ENCODE results near the gene PIEZO2.

The PIEZO2 gene

DNA sequence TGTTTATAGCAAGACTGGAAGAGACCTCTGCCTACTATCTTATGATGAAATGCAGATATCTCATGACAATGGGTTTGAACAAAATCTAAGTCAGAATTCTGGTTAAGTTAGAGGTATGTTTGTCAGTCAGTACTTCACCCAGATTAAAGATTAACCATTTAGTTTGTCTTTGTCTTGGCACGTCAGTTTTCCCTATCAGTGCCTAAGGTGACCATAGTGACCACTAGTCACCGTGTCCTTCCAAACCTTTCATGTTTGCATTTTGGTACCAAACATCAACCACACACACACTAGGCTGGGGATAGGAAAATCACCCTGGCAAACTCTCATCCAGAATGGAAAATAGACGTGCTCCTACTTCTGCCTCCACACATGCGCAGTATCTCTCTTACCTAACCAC is 248.9 kb downstream of the PIEZO2 start:
- no peak for DNase-seq (ENCODE audit: low read depth in 4 of 4, low spot score in 1 of 4)

DNA sequence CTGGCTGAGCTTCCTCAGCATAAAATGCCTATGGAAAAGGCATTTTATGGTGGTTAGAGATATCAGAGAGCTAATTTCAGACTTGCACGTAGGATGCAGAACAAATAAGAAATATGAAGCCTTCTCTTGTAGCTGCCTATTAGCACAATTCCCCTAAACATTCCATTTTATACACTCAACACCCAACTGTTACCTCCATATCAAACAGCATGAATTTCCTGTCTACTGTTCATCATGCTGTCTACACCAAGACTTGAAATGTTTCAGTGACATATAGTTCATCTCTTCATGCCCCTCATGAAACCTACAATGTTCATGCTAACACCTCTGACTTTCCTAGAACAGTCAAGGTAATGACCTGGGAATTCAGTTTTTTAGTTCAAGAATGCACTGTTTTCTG is 249.9 kb downstream of the PIEZO2 start:
- DNase-seq (ENCODE audit: low read depth in 4 of 4, low spot score in 1 of 4), result no peak

DNA sequence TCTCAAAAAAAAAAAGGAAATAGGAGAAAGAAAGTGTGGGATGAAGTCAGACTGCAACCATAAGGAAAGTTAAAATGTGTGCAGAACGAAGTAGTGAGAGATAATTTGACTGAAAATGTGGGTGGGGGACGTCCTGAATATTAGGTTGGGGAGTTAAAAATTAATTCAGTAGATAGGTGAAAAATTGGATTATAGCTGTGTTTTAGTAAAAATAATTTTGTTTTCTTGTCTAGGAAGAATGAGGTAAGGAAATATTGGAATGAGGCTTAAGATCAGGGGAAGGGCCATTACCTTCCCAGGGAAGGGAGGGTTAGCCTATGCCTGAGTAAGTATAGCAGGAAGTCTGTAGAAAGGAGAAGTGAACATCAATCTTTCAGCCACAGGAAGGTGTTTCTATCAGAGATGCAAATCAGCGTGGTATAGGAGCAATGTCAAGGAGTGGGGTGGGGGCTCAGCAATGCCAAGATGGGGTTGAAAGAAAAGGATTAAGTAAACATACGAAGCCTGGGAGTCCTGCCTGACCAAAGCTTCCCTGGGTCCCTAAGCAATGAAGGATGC is 250.9 kb downstream of the PIEZO2 start:
- DNase-seq (ENCODE audit: low read depth in 4 of 4, low spot score in 1 of 4), result no peak

DNA sequence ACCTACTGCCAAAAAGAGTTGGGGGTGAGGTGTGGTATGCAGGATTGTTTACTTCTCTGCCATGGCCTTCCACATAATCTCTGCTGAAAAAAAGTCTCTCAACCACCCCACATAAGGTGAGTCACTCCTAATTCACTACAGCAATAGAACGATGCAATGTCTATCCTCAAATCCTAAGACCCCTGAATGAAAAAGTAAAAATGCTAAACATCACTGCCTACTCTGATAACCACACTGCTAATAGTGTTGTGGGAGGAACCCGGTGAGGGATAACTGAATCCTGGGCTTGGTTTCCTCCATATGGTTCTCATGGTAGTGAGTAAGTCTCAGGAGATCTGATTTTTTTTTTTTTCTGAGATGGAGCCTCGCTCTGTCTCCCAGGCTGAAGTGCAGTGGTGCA is 252.5 kb downstream of the PIEZO2 start:
- DNase-seq (ENCODE audit: low read depth in 4 of 4, low spot score in 1 of 4), result no peak

DNA sequence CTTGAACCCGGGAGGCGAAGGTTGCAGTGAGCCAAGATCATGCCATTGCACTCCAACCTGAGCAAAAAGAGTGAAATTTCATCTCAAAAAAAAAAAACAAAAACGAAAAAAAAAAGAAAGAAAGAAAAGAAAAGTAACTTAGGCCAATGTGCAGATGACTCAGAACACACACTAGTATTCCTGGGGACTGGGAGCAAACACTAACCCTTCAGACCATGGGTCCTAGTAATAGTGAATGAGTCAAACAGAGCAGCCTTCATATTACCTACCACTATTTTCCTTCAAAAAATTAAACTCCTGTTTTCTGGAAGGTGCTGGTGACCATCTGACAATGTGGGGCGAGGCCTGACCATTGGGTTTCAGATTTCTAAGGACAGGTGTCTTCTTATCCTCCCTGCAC is 253.4 kb downstream of the PIEZO2 start:
- no peak for DNase-seq (ENCODE audit: low read depth in 4 of 4, low spot score in 1 of 4)

DNA sequence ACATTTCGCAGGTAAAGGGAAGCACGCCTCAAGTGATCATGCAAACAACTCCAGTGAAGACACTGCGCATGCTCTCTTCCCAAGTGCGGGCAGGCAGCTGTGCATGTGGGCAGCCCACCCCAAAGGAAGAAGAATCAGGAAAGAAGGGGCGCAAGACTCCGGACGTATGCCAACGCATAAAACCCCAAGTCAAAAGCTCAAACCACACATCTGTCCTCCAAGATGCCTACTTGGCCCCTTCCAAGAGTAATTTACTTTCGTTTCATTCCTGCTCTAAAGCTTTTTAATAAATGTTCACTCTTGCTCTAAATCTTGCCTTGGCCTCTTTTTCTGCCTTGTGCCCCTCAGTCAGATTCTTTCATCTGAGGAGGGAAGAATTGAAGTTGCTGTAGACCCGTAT is 254.9 kb downstream of the PIEZO2 start:
- DNase-seq (ENCODE audit: low read depth in 4 of 4, low spot score in 1 of 4), result no peak

DNA sequence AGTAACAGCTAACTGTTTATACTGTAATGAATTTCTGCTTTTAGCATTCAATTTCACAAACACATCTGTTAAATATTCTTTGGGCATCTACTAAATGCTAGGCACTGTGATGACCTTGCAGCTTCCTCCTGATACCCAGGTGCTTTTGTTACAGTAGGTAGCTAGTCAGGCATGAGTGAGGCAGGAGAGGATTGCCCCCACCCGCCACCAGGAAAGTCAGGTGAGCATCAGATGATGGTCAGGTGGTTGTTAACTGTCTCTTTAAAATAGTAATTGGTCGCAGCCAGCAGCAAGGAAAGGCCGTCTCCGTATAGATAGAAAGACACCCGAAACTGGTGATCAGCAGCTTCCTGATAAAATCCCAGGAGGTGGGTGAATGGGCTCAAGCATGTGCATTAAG is 255.6 kb downstream of the PIEZO2 start:
- DNase-seq (ENCODE audit: low read depth in 4 of 4, low spot score in 1 of 4), result no peak

DNA sequence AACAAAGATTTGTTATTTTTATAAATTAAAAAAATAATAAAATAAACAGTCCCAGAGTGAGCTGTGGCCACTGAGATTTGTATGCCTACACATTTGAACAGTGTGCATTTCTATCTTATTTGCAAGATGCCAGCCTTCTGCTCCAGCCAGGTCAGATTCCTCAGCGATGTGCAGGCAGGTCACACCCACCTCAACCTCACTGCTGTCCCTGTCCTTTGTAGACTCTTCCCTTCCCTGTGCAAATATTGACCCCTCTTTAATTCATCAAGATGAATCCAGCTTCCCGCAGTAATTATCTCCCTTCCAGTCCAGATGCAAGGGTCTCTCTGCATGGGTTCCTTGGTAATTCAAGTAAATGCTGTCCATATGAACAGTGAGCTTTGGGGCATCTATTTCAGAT is 256.2 kb downstream of the PIEZO2 start:
- DNase-seq (ENCODE audit: low read depth in 4 of 4, low spot score in 1 of 4), result no peak

DNA sequence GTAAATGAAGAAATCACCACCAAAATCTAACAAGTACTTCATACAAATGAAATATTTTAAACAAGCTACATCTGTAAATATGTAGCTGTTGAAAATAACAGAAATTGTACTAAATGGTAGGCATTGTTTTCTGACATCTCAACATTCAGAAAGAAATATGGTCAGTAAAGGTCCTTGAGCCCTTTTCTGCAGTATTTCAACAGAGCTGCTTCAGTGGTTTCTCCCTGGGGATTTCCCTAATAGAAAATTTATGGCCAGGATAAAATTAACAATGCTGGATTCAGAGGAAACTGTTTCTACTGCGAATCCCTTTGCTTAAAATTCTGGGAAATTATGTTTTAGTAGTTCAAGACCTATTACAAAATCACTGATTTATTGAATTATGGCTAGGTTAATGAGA is 256.6 kb downstream of the PIEZO2 start:
- no peak for DNase-seq (ENCODE audit: low read depth in 4 of 4, low spot score in 1 of 4)

DNA sequence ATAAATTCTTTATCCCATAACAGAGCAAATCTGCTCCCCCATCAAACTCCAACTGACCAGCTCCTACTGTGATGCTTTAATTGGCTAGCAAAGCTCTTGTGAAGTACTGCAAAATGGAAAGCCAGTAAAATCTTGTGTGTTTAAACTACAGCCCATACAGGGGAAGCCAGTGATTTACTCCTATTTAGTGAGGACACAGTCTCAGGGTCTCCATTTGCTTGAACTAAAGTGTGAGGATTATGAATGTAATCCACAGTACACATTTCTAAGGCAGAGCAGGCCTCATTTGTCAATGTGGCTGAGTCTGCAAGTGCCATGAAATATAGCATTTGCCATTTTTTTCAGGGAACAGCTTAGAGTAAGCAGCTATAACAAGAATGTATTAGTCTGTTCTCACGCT is 259.3 kb downstream of the PIEZO2 start:
- no peak for DNase-seq (ENCODE audit: low read depth in 4 of 4, low spot score in 1 of 4)

DNA sequence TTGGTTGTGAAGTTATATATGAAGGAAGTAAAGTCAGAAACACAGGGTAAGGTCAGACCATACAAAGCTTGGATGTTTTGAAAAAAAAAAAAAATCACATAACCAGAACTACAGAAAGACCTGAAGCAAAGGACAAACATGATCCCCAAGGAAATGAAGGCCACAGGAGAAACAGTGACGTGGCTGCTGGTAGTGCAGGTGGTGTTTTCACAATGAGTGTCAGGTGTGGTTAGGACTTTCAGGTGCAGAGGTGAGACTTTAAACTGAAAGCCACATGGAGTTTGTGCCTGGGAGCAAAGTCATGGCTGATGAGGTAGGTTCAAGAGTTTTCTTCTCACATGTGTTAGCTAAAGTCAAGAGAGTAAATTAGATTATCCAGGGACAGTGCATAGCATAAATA is 270.7 kb downstream of the PIEZO2 start:
- no peak for DNase-seq (ENCODE audit: low read depth in 4 of 4, low spot score in 1 of 4)

DNA sequence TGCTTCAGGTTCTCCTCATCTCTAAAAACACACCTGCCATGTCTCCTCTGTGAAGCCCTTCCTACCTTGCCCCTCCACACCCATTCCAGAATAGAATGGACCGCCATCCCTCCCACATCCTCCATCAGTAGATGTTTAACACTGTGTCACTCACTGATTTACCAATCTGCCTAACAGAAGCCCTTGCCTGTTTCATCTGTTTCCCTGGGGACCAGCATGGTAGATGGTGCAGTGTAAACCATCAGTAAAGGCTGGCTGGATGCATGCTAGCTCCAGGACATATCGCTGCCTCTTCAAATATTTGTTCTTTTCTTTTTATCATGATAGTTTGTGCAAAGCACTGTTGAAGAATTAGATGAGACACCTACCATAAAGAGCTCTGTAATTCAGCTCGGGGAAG is 271.4 kb downstream of the PIEZO2 start:
- no peak for DNase-seq (ENCODE audit: low read depth in 4 of 4, low spot score in 1 of 4)

DNA sequence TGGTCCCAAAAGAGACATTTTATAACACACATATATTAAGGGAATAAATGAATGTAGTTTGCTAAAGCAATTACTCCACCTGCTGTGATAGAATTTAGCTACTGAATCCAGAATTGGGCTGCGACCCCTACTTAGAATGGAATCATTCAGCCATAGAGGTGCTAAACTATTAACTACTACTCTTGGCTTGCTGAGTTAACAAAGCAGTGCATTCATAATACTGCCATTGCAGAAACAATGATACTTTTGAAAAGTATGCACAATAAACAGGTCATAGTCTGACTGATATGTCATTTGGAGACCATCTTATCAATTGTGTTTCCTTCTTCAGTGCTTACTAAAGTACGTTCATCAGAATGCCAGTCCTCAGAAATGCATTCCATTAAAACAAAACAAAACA is 273.6 kb downstream of the PIEZO2 start:
- no peak for DNase-seq (ENCODE audit: low read depth in 4 of 4, low spot score in 1 of 4)

DNA sequence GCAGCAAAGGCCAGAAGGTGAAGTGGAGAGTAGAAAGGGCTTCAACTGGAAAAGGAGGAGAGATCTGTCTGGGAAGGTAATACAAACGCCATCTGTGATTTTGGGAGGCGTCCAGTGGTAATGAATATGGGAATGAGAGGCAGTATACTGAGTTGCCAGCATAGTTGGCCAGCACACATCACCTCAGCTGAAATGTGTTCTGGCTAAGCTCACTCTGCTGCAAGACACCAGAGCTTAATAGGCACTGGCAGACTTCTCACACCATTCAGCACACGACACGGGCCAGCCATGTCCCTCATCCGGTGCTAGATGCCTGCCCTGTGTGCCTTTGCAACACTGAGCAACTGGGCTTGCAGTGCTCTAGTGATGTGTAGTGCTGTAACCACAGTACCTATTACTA is 277.1 kb downstream of the PIEZO2 start:
- DNase-seq (ENCODE audit: low read depth in 4 of 4, low spot score in 1 of 4), result no peak

DNA sequence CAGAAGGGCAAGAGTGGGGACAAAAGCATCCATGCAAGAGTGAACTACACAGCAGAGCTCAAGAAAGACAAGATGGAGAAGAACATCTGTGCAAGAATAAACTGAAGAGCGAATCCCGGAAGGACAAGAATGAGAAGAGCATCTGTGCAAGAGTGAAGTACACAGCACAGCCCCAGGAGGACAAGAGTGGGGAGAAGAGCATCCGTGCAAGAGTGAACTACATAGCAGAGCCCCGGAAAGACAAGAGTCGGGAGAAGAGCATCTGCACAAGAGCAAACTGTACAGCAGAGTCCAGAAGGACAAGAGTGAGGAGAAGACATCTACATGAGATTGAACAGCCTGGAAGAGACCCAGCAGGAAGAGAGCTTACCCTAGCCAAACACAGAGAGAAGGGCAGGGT is 284.6 kb downstream of the PIEZO2 start:
- DNase-seq (ENCODE audit: low read depth in 4 of 4, low spot score in 1 of 4), result no peak

DNA sequence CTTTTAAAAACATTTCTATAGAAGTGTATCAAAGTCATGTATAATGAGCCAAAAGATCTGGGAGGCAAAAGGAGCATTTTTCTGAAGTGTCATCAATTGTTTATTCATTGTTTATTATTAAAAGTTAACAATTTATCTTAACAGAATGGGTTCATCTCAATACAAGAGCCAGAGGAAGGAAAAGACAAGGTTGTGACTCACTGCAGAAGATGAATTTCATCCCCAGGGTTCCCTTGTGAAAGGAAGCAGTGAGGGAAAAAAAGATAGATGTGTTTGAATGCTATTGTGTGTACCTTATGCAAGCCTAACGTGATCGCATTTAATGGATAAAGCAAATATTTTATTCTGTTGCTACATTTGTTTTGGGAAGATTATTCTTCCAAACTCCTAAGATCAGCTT is 286.3 kb downstream of the PIEZO2 start:
- no peak for DNase-seq (ENCODE audit: low read depth in 4 of 4, low spot score in 1 of 4)

DNA sequence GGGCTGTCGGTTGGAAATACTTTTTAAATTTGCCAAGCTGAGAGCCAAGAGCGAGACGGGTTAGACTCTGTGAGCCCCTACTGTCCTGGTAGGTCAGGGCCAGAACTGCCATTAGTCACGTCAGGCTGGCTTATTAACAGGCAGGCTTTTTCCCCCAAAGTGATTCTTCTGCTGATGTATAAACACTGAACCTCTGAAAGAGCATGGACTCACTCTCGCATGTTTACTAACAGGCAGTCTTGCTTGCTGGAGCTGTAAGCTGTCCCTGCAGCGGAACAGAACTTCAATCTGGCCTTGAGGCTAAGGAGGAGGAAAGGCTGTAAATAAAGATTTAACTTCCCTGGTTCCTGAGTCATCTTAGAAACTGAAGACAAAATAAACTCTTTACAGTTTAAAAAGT is 288.4 kb downstream of the PIEZO2 start:
- DNase-seq (ENCODE audit: low read depth in 4 of 4, low spot score in 1 of 4), result no peak

DNA sequence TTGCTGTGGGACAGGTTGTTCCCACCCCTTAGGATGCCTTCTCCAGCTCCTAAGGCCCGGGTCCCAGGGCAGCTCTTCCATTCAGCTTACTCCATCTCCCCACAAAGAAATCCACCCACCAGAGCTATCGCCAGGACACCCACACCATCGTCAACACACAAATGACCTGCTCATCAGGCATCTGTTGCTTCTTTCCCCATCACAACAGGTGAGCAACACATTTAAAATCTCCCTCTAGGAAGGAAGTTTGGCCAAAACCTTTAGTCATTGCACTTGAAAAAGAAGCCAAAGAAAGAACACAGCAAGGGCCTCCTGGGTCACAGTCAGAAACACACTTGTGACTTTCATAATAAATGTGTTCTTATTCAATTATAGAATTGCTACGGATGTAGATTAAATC is 289.0 kb downstream of the PIEZO2 start:
- no peak for DNase-seq (ENCODE audit: low read depth in 4 of 4, low spot score in 1 of 4)

DNA sequence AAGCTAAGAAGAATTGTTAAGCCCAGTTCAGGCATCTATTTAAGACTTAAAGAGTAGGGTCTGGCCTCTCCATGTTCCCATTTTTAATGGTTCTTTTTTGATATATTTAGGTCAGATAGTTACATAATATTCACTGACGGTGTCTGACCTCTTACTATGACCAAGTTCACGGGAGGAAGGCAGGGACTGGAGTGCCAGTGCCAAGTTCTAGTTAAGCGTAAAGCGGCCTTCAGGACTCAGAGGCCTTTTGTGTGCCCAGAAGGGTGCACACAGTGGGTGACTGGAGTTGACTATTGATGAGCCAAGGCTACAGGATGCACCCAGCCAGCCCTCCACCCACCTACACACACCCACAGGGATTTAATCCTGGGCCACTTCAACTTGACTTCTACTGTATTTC is 290.9 kb downstream of the PIEZO2 start:
- no peak for DNase-seq (ENCODE audit: low read depth in 4 of 4, low spot score in 1 of 4)

DNA sequence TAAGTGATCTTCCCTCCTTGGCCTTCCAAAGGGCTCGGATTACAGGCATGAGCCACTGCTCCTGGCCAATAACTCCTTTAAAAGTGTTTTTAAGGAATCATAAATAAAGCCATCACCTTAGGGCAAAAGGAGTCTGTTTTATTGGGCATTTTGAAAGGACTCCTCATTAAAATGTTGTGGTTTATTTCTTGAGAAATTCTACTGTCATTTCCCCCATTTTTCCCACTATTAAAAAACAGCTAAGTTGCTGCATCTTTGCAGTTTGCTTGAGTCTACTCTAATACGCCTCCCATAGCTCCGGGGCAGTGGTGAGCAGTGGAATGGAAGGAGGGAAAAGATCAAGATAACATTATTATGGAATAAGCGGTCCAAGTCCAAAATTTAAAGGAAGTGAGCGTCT is 293.2 kb downstream of the PIEZO2 start:
- no peak for DNase-seq (ENCODE audit: low read depth in 4 of 4, low spot score in 1 of 4)

DNA sequence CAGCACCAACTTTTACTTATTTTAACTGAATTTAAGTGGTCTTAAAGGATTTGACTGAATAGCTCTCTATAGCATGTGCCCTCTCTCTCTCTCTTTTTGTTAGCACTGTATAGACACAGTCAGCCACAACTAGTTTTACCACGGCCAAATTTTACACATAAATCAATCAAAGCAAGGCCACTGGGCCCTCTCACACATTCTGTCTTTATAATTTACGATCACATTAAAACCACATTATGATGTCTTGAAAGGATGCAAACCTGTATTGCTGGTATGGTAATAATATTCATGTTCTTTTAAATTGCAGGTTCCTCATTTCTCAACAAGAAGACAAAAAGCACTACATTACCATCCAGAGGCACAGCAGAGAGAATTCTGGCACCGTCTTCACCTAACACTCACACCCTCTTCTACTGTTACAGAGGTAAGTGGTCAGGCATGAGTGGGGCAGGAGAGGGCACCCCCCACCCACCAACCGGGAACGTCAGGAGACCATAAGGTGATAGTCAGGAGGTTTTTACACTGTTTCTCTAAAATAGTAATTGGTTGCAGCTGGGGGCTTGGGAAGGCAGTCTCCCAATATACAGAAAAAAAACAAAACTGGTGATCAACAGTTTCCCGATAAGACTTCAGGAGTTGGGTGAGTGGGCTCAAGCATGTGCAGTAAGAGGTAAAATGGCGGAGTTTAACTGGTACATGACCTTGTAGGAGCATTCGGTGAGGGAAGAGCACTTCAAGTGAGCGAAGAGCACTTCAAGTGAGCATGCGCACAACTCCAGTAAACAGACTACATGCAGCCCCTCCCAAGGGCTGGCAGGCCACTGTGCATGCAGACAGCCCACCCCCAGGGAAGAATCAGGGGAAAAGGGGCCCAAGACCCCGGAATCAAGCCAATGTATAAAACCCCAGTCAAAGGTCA is 296.7 kb downstream of the PIEZO2 start:
- no peak for DNase-seq (ENCODE audit: low read depth in 4 of 4, low spot score in 1 of 4)

DNA sequence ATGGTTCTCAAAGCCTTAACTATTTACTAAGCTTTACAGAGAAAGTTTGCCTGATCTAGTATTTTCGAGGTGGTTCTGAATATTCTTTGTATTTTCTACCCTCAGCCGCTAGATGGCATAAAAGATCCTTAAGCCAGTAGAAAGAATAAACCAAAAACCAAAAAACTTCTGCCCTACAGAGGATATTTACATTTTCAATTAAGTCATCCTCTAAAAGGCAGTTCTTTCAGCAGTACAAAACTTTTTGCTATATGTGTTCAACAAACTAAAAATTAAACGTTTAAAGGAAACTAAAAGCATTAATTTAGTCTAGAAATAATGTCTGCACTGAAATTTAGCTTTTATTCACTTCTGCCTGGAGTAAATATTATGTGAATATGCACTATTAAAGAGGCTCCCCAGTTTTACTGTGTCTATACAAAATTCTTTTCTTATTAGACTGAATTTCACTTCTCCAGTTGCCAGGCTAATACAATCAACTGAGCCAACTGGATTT is 297.5 kb downstream of the PIEZO2 start:
- no peak for DNase-seq (ENCODE audit: low read depth in 4 of 4, low spot score in 1 of 4)

DNA sequence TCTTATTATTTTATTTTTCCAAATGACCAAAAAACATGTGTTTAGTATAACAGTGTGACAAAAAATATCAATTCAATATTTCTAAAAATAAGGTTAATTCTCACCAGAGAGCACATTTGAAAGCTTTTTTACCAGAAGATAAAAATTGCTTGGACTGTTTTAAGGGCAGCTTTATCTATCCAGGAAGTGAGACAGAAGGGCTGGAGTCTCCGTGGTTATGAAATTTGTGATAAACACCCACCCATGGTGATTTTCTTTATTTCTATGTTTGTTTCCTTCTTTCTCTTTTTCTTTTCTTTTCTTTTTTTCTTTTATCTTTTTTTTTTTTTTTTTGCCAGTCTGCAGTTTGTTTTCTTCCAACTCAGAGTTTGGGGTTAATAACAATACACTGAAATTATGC is 298.5 kb downstream of the PIEZO2 start:
- no peak for DNase-seq (ENCODE audit: low read depth in 4 of 4, low spot score in 1 of 4)

Measured in stimulated activated CD4-positive, alpha-beta T cell treated with anti-CD3 and anti-CD28 coated beads, Interleukin-1b, Interleukin-23, amount 100 ng/mL, for 24 hours (primary cell).